OCI-LY7 (cell line): ENCODE measurements around the gene BLTP2.

ENCODE experiments used
- EZH2phosphoT487 ChIP-seq: fragments of 200-600 bp; sonication (generic); IDR thresholded peaks from 2 replicates; pipeline ENCODE4 v1.6.1; 2018; ENCODE audit warnings: low read depth, borderline replicate concordance, mild to moderate bottlenecking, mixed run types, antibody characterized with exemption, low read length, moderate library complexity, mixed read lengths
- TF ChIP-seq, protein P1 (sequence below): fragments of 200-600 bp; sonication (generic); conservative IDR thresholded peaks from 2 replicates; pipeline ENCODE4 v1.5.1; 2014; ENCODE audit warnings: mild to moderate bottlenecking, antibody characterized with exemption, low read length, moderate library complexity, mixed read lengths

GRCh38 chr17:28612936-28613872 is 31.8 kb downstream of the BLTP2 start:
- TF ChIP-seq EZH2phosphoT487 = no peak
- TF ChIP-seq, protein P1, sequence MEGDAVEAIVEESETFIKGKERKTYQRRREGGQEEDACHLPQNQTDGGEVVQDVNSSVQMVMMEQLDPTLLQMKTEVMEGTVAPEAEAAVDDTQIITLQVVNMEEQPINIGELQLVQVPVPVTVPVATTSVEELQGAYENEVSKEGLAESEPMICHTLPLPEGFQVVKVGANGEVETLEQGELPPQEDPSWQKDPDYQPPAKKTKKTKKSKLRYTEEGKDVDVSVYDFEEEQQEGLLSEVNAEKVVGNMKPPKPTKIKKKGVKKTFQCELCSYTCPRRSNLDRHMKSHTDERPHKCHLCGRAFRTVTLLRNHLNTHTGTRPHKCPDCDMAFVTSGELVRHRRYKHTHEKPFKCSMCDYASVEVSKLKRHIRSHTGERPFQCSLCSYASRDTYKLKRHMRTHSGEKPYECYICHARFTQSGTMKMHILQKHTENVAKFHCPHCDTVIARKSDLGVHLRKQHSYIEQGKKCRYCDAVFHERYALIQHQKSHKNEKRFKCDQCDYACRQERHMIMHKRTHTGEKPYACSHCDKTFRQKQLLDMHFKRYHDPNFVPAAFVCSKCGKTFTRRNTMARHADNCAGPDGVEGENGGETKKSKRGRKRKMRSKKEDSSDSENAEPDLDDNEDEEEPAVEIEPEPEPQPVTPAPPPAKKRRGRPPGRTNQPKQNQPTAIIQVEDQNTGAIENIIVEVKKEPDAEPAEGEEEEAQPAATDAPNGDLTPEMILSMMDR = peak; percentile 83
